ENCODE results near the gene VAT1. TPM values are rescaled to one million over a fixed set of nuclear protein-coding genes. Genes with fewer than 3 reads are reported as not detected.

VAT1 gene
- total RNA-seq, 4 donors from 2014 or later, result 147 to 304 (median 233) TPM

DNA sequence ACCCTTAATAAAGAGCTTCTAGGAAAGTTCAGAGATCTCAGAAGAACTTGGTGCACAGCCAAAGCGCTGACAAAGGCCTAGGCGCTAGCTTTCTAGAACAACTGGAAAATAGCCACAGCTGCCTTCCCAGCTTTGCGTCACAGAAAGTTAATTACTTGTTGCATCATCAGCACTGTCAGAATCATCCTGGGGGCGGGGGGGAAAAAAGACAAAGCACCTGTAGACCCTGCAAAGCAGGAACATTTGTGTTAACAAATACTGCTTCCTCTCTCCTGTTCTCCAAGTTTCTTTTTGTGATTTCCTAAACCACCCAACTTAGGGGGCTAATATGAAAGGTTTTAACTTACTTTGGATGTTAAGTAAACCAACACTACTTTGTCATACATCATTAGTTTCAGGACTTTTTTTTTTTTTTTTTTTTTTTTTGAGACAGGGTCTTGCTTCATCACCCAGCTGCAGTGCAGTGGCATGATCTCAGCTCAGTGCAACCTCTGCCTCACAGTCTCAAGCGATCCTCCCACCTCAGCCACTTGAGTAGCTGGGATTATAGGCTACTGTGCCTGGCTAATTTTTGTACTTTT, 53.1 kb downstream of the VAT1 start:
- TF ChIP-seq, protein P1, sequence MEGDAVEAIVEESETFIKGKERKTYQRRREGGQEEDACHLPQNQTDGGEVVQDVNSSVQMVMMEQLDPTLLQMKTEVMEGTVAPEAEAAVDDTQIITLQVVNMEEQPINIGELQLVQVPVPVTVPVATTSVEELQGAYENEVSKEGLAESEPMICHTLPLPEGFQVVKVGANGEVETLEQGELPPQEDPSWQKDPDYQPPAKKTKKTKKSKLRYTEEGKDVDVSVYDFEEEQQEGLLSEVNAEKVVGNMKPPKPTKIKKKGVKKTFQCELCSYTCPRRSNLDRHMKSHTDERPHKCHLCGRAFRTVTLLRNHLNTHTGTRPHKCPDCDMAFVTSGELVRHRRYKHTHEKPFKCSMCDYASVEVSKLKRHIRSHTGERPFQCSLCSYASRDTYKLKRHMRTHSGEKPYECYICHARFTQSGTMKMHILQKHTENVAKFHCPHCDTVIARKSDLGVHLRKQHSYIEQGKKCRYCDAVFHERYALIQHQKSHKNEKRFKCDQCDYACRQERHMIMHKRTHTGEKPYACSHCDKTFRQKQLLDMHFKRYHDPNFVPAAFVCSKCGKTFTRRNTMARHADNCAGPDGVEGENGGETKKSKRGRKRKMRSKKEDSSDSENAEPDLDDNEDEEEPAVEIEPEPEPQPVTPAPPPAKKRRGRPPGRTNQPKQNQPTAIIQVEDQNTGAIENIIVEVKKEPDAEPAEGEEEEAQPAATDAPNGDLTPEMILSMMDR (IDR thresholded peaks at IDR 0.05), result no peak
- no peak for DNase-seq (ENCODE audit: low spot score)
- no peak for ATAC-seq (ENCODE audit: low FRiP score)

DNA sequence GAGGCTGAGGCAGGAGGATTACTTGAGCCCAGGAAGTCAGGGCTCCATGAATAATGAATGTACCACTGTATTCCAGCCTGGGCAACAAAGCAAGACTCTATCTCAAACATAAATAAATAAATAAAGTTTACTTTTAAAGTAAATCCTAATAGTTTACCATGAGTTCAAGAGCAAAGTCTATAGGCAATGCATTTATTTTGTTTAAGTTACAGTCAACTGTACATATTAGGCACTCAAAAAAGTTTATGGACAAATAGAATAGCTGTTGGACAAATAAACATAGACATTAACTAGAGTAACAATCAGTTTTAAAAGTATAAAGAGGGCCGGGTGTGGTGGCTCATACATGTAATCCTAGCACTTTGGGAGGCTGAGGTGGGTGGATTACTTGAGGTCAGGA, 54.3 kb downstream of the VAT1 start:
- TF ChIP-seq, protein P1 (IDR thresholded peaks at IDR 0.05), result no peak
- DNase-seq (ENCODE audit: low spot score) (no peak), ATAC-seq (ENCODE audit: low FRiP score) (no peak)

Other genes with a start within 250 kb of the VAT1 start
- gene VPS25, start 248.9 kb downstream of the VAT1 start, total RNA-seq, result 10 to 100 TPM; 44.3 to 53.4 (median 48.4) TPM
- gene WNK4, start 241.8 kb downstream of the VAT1 start, total RNA-seq, result 1 to 10 TPM in 2 of 4 donors, under 1 TPM in 2; 0.50 to 3.9 (median 1.4) TPM
- gene COA3, start 223.7 kb downstream of the VAT1 start, total RNA-seq, result 10 to 100 TPM; 39.9 to 82.7 (median 71.2) TPM
- gene CNTD1, start 223.5 kb downstream of the VAT1 start, total RNA-seq, result 1 to 10 TPM in 1 of 4 donors, under 1 TPM in 1, not detected in 2; 0.09 to 2.9 TPM
- 100 to 1,000 TPM in 1 of 4 donors, 10 to 100 TPM in 3; 75.0 to 118 (median 88.7) TPM for gene BECN1, start 198.1 kb downstream of the VAT1 start, total RNA-seq
- gene PSME3, start 189.0 kb downstream of the VAT1 start, total RNA-seq, result 100 to 1,000 TPM in 1 of 4 donors, 10 to 100 TPM in 3; 72.1 to 122 (median 77.8) TPM
- gene AOC2, start 177.8 kb downstream of the VAT1 start, total RNA-seq, result 10 to 100 TPM in 1 of 4 donors, 1 to 10 TPM in 3; 3.2 to 12.5 (median 5.4) TPM
- 100 to 1,000 TPM; 106 to 221 (median 175) TPM for gene AOC3, start 171.2 kb downstream of the VAT1 start, total RNA-seq
- not detected for gene G6PC1, start 121.6 kb downstream of the VAT1 start, total RNA-seq
- gene AARSD1, start 57.9 kb downstream of the VAT1 start, total RNA-seq, result 10 to 100 TPM; 17.8 to 36.0 (median 20.2) TPM
- gene PTGES3L, start 42.3 kb downstream of the VAT1 start, total RNA-seq, result 1 to 10 TPM in 1 of 4 donors, not detected in 3; 1.2 TPM
- gene RUNDC1, start 41.8 kb downstream of the VAT1 start, total RNA-seq, result 10 to 100 TPM in 2 of 4 donors, 1 to 10 TPM in 2; 8.5 to 12.4 (median 10.6) TPM
- 1,000 to 10,000 TPM in 3 of 4 donors, 100 to 1,000 TPM in 1; 852 to 1,453 (median 1,237) TPM for gene RPL27, start 24.0 kb downstream of the VAT1 start, total RNA-seq
- gene IFI35, start 15.6 kb downstream of the VAT1 start, total RNA-seq, result 100 to 1,000 TPM in 1 of 4 donors, 10 to 100 TPM in 3; 29.1 to 108 (median 34.4) TPM
- 1 to 10 TPM in 1 of 4 donors, under 1 TPM in 3; 0.25 to 1.1 (median 0.64) TPM for gene RND2, start 2.8 kb upstream of the VAT1 start, total RNA-seq
- gene BRCA1, start 103.0 kb upstream of the VAT1 start, total RNA-seq, result 1 to 10 TPM; 2.4 to 8.8 (median 3.0) TPM
- 10 to 100 TPM; 41.8 to 97.3 (median 75.3) TPM for gene NBR1, start 148.8 kb upstream of the VAT1 start, total RNA-seq
- gene TMEM106A, start 189.5 kb upstream of the VAT1 start, total RNA-seq, result 10 to 100 TPM in 3 of 4 donors, 1 to 10 TPM in 1; 8.9 to 15.1 (median 14.5) TPM
- gene CCDC200, start 206.2 kb upstream of the VAT1 start, total RNA-seq, result not detected
- not detected for gene RNU2-1, start 211.6 kb upstream of the VAT1 start, total RNA-seq

All from omental fat pad (tissue), 4 donors.